Measurements from ENCODE around the gene SLC51A.

SLC51A gene

GRCh38 chr3:196193133-196193735, 23.1 kb upstream of the SLC51A start:
- no peak for DNase-seq (ENCODE audit: low read depth, low spot score)
- no CpG with 5 or more reads among the region's 15 CpGs for WGBS (ENCODE audit: insufficient coverage, insufficient read length)
- Histone ChIP-seq H3K27ac (ENCODE audit: low read length) (no peak overlapping the region), H3K36me3 (ENCODE audit: control insufficient read depth, insufficient read depth, low read length) (no peaks in the 10 kb centered on the region; the same call in 1 of the 2 replicates), H3K9me3 (ENCODE audit: control insufficient read depth, insufficient read depth, low read length) (no peaks in the 10 kb centered on the region), H3K27me3 (ENCODE audit: control insufficient read depth, insufficient read depth, low read length) (no peaks in the 10 kb centered on the region), H3K4me1 (ENCODE audit: control insufficient read depth, insufficient read depth, low read length) (peaks cover 3% of the 10 kb centered on the region; the same call in 1 of the 2 replicates), H3K4me3 (ENCODE audit: low read length) (no peak overlapping the region)

GRCh38 chr3:196193736-196194541, 22.4 kb upstream of the SLC51A start:
- Histone ChIP-seq H3K4me1 (ENCODE audit: control insufficient read depth, insufficient read depth, low read length) (peaks cover 3% of the 10 kb centered on the region; the same call in 1 of the 2 replicates), H3K9me3 (ENCODE audit: control insufficient read depth, insufficient read depth, low read length) (no peaks in the 10 kb centered on the region), H3K27ac (ENCODE audit: low read length) (no peak overlapping the region), H3K4me3 (ENCODE audit: low read length) (no peak overlapping the region), H3K36me3 (ENCODE audit: control insufficient read depth, insufficient read depth, low read length) (no peaks in the 10 kb centered on the region; the same call in 1 of the 2 replicates), H3K27me3 (ENCODE audit: control insufficient read depth, insufficient read depth, low read length) (no peaks in the 10 kb centered on the region)
- DNase-seq (ENCODE audit: low read depth, low spot score) = no peak
- WGBS (ENCODE audit: insufficient coverage, insufficient read length) = no CpG with 5 or more reads among the region's 13 CpGs

GRCh38 chr3:196194542-196194915, 21.8 kb upstream of the SLC51A start:
- no CpG with 5 or more reads among the region's 5 CpGs for WGBS (ENCODE audit: insufficient coverage, insufficient read length)
- H3K4me3 ChIP-seq (ENCODE audit: low read length) = no peak overlapping the region

GRCh38 chr3:196195664-196196265, 20.6 kb upstream of the SLC51A start:
- no peak overlapping the region for H3K27ac ChIP-seq (ENCODE audit: low read length)
- H3K4me3 ChIP-seq (ENCODE audit: low read length) = no peak overlapping the region
- WGBS (ENCODE audit: insufficient coverage, insufficient read length) = no CpG with 5 or more reads among the region's 14 CpGs
- H3K4me1 ChIP-seq (ENCODE audit: control insufficient read depth, insufficient read depth, low read length) = peaks cover 3% of the 10 kb centered on the region; the same call in 1 of the 2 replicates
- DNase-seq (ENCODE audit: low read depth, low spot score) = no peak
- no peaks in the 10 kb centered on the region for H3K27me3 ChIP-seq (ENCODE audit: control insufficient read depth, insufficient read depth, low read length)
- H3K36me3 ChIP-seq (ENCODE audit: control insufficient read depth, insufficient read depth, low read length) = no peaks in the 10 kb centered on the region; the same call in 1 of the 2 replicates
- H3K9me3 ChIP-seq (ENCODE audit: control insufficient read depth, insufficient read depth, low read length) = no peaks in the 10 kb centered on the region

More at GRCh38 chr3:196194542-196194915, 21.8 kb upstream of the SLC51A start:
- peaks cover 3% of the 10 kb centered on the region; the same call in 1 of the 2 replicates for H3K4me1 ChIP-seq (ENCODE audit: control insufficient read depth, insufficient read depth, low read length)
- no peaks in the 10 kb centered on the region for H3K27me3 ChIP-seq (ENCODE audit: control insufficient read depth, insufficient read depth, low read length)
- no peak for DNase-seq (ENCODE audit: low read depth, low spot score)
- H3K9me3 ChIP-seq (ENCODE audit: control insufficient read depth, insufficient read depth, low read length) = no peaks in the 10 kb centered on the region
- H3K36me3 ChIP-seq (ENCODE audit: control insufficient read depth, insufficient read depth, low read length) = no peaks in the 10 kb centered on the region; the same call in 1 of the 2 replicates
- H3K27ac ChIP-seq (ENCODE audit: low read length) = no peak overlapping the region

- no peaks in the 10 kb centered on the region for H3K9me3 ChIP-seq (ENCODE audit: control insufficient read depth, insufficient read depth, low read length)
- DNase-seq (ENCODE audit: low read depth, low spot score) = no peak
- H3K27ac ChIP-seq (ENCODE audit: low read length) = no peak overlapping the region
- H3K4me1 ChIP-seq (ENCODE audit: control insufficient read depth, insufficient read depth, low read length) = peaks cover 3% of the 10 kb centered on the region
- H3K27me3 ChIP-seq (ENCODE audit: control insufficient read depth, insufficient read depth, low read length) = no peaks in the 10 kb centered on the region
- no peak overlapping the region for H3K4me3 ChIP-seq (ENCODE audit: low read length)
- WGBS (ENCODE audit: insufficient coverage, insufficient read length) = no CpG with 5 or more reads among the region's 17 CpGs
- H3K36me3 ChIP-seq (ENCODE audit: control insufficient read depth, insufficient read depth, low read length) = no peaks in the 10 kb centered on the region; the same call in 1 of the 2 replicates
These were observed 18.8 kb upstream of the SLC51A start for GRCh38 chr3:196197524-196197923.

GRCh38 chr3:196198081-196198675, 18.2 kb upstream of the SLC51A start:
- H3K4me1 ChIP-seq (ENCODE audit: control insufficient read depth, insufficient read depth, low read length) = peaks cover 3% of the 10 kb centered on the region
- H3K4me3 ChIP-seq (ENCODE audit: low read length) = no peak overlapping the region
- no peaks in the 10 kb centered on the region for H3K27me3 ChIP-seq (ENCODE audit: control insufficient read depth, insufficient read depth, low read length)
- no CpG with 5 or more reads among the region's 15 CpGs for WGBS (ENCODE audit: insufficient coverage, insufficient read length)
- H3K9me3 ChIP-seq (ENCODE audit: control insufficient read depth, insufficient read depth, low read length) = no peaks in the 10 kb centered on the region
- H3K36me3 ChIP-seq (ENCODE audit: control insufficient read depth, insufficient read depth, low read length) = no peaks in the 10 kb centered on the region; the same call in 1 of the 2 replicates
- no peak for DNase-seq (ENCODE audit: low read depth, low spot score)
- H3K27ac ChIP-seq (ENCODE audit: low read length) = no peak overlapping the region

- no peaks in the 10 kb centered on the region for H3K9me3 ChIP-seq (ENCODE audit: control insufficient read depth, insufficient read depth, low read length)
- H3K4me1 ChIP-seq (ENCODE audit: control insufficient read depth, insufficient read depth, low read length) = peaks cover 3% of the 10 kb centered on the region
- H3K36me3 ChIP-seq (ENCODE audit: control insufficient read depth, insufficient read depth, low read length) = no peaks in the 10 kb centered on the region; the same call in 1 of the 2 replicates
- WGBS (ENCODE audit: insufficient coverage, insufficient read length) = no CpG with 5 or more reads among the region's 19 CpGs
- DNase-seq (ENCODE audit: low read depth, low spot score) = no peak
- H3K27ac ChIP-seq (ENCODE audit: low read length) = no peak overlapping the region
- H3K27me3 ChIP-seq (ENCODE audit: control insufficient read depth, insufficient read depth, low read length) = no peaks in the 10 kb centered on the region
- no peak overlapping the region for H3K4me3 ChIP-seq (ENCODE audit: low read length)
These were observed 17.3 kb upstream of the SLC51A start for GRCh38 chr3:196198771-196199753.

- H3K27ac ChIP-seq (ENCODE audit: low read length) = no peak overlapping the region
- H3K36me3 ChIP-seq (ENCODE audit: control insufficient read depth, insufficient read depth, low read length) = no peaks in the 10 kb centered on the region; the same call in 1 of the 2 replicates
- peaks cover 3% of the 10 kb centered on the region; the same call in 1 of the 2 replicates for H3K27me3 ChIP-seq (ENCODE audit: control insufficient read depth, insufficient read depth, low read length)
- WGBS (ENCODE audit: insufficient coverage, insufficient read length) = no CpG with 5 or more reads among the region's 21 CpGs
- no peak overlapping the region for H3K4me3 ChIP-seq (ENCODE audit: low read length)
- no peak for DNase-seq (ENCODE audit: low read depth, low spot score)
- H3K9me3 ChIP-seq (ENCODE audit: control insufficient read depth, insufficient read depth, low read length) = no peaks in the 10 kb centered on the region
- H3K4me1 ChIP-seq (ENCODE audit: control insufficient read depth, insufficient read depth, low read length) = no peaks in the 10 kb centered on the region; the same call in 1 of the 2 replicates
These were observed 13.8 kb upstream of the SLC51A start for GRCh38 chr3:196202516-196202970.

GRCh38 chr3:196203846-196204245, 12.5 kb upstream of the SLC51A start:
- no peak overlapping the region for H3K27ac ChIP-seq (ENCODE audit: low read length)
- no peak for DNase-seq (ENCODE audit: low read depth, low spot score)
- no peaks in the 10 kb centered on the region for H3K9me3 ChIP-seq (ENCODE audit: control insufficient read depth, insufficient read depth, low read length)
- peaks cover 3% of the 10 kb centered on the region; the same call in 1 of the 2 replicates for H3K27me3 ChIP-seq (ENCODE audit: control insufficient read depth, insufficient read depth, low read length)
- no CpG with 5 or more reads among the region's 3 CpGs for WGBS (ENCODE audit: insufficient coverage, insufficient read length)
- H3K4me1 ChIP-seq (ENCODE audit: control insufficient read depth, insufficient read depth, low read length) = no peaks in the 10 kb centered on the region; the same call in 1 of the 2 replicates
- no peak overlapping the region for H3K4me3 ChIP-seq (ENCODE audit: low read length)
- no peaks in the 10 kb centered on the region for H3K36me3 ChIP-seq (ENCODE audit: control insufficient read depth, insufficient read depth, low read length)
